Fibroblast of skin of right quadriceps (primary cell): ENCODE results near the gene CRELD2.

Source experiments
- DNase-seq: peaks from one replicate; pipeline ENCODE4 v3.0.0-alpha.2; 2013

Gene CRELD2, protein sequence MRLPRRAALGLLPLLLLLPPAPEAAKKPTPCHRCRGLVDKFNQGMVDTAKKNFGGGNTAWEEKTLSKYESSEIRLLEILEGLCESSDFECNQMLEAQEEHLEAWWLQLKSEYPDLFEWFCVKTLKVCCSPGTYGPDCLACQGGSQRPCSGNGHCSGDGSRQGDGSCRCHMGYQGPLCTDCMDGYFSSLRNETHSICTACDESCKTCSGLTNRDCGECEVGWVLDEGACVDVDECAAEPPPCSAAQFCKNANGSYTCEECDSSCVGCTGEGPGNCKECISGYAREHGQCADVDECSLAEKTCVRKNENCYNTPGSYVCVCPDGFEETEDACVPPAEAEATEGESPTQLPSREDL

DNA sequence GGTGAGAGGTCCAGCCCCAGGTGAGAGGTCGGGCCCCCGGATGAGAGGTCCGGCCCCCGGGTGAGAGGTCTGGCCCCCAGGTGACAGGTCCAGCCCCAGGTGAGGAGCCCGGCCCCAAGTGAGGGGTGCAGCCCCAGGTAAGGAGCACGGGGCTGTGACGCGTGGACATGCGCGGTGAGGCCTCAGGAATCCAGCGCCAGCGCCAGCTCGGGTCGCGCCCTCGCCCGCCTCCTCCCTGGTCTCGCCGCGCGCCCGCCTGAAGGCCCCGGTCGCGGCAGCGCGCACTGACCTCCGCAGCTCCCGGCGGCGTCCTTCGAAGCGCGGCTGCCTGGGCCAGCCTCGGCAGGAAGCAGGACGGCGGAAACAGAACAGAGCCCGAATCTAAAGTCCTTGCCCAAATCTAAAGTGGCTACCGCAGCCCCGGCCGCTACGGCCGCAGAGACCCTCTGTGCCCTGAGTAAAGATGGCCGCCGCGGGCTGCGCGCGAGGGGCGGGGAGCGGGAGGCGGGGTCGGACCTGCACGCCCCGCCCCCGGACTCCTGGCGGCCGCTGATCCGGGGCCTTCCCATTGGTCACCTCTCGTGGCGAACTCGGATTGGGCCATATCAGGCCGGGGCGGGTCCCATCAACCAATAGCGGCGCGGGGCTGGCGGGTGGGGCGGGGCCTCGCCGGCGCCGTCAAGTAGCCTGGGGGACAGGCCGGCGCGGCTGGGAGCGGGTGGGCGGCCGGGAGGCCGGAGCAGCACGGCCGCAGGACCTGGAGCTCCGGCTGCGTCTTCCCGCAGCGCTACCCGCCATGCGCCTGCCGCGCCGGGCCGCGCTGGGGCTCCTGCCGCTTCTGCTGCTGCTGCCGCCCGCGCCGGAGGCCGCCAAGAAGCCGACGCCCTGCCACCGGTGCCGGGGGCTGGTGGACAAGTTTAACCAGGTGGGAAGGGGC is at the start of gene CRELD2, which contains the start of gene ALG12:
Gene CRELD2, plus strand, starts transcription at position 661 of the 937 bp plus-strand sequence. Its CDS starts 136 bp downstream, at position 797.
Gene ALG12, minus strand, starts transcription at position 465 of the 937 bp plus-strand sequence. CDS start 4,673 bp downstream, outside the sequence.
- DNase-seq: peak; percentile 97

DNA sequence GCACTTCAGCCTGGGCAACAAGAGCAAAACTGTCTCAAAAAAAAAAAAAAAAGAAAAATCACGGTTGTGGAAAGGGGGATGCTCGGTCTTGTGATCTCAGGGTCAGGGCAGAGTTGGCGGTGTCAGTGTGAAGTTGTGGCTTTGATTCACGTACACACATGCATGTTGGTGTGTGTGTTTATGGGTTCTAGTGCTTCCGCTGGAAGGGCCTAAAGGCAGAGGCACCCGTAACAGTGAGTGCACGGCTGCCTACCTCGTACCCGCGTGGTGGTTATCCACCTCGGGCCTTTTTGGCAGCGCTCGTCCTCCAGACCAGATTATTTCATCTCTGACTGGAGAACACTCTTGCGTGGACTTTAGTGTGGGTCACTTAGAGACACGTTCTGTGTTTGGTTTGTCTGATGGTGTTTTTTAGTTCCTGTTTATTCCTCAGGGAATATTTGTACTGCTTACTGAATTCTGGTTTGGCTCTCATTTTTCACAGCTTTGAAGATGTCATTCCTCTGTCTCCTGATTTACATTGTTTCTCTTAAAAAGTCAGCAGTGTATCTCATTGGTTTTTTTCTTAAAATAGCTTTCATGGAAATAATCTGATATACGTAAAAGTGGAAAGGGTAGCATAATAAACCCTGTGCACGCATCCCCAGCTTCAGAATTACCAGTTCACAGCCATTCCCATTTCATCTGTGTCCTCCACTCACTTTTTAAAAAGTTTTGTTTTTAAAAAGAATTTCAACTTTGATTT is 49.2 kb upstream of the CRELD2 start:
- no peak for DNase-seq

DNA sequence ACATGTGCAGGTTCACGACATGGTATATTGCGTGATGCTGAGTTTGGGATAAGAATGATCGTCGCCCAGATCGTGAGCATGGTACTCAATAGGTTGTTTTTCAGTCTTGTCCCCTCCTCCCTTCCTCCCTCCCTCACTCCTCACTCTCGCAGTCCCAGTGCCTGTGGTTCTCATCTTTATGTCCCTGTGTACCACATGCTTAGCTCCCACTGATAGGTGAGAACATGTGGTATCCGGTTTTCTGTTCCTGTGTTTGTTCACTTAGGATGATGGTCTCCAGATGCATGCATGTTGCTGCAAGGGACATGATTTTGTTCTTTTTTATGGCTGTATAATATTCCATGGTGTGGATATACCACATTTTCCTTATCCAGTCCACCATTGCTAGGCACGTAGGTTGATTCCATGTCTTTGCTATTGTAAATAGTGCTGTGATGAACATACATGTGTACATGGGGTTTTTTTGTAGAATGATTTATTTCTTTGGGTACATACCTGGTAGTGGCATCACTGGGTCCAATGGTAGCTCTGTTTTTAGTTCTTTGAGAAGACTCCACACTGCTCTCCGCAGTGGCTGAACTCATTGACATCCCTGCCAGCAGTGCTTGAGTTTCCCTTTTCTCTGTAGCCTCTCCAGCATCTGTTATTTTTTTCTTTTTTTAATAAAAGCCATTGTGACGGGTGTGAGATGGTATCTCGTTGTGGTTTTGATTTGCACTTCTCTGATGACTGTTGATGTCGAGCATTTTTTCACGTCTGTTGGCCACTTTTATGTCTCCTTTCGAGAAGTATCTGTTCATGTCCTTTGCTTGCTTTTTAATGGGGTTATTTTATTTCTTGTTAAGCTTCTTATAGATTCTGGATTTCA is 48.4 kb upstream of the CRELD2 start:
- DNase-seq: no peak

DNA sequence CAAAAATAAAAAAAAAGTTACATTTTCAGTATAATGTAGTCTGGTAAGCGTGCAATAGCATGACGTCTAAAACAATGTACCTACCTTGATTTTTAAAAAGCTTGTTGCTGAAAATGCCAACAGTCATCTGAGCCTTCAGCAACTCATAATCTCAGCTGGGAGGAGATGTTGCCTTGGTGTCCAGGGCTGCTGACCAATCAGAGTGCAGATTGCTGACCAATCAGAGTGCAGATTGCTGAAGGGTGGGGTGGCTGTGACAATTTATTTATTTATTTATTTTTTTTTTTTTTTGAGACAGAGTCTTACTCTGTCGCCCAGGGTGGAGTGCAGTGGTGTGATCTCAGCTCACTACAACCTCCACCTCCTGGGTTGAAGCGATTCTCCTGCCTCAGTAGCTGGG is 47.0 kb upstream of the CRELD2 start:
- no peak for DNase-seq

DNA sequence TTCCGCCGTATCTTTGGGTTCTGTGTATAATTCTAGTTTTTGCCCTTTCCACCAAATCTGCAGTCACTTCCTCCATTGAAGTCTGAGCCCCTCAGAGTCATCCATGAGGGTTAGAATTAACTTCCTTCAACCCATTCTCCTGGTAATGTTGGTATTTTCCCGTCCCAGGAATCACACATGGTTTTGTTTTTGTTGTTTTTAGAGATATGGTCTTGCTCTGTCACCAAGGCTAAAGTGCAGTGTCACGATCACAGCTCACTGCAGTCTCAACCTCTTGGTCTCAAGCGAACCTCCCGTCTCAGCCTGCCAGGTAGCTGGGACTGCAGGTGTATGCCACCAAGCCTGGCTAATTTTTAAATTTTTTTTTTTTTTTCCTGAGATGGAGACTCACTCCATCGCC is 46.1 kb upstream of the CRELD2 start:
- no peak for DNase-seq

DNA sequence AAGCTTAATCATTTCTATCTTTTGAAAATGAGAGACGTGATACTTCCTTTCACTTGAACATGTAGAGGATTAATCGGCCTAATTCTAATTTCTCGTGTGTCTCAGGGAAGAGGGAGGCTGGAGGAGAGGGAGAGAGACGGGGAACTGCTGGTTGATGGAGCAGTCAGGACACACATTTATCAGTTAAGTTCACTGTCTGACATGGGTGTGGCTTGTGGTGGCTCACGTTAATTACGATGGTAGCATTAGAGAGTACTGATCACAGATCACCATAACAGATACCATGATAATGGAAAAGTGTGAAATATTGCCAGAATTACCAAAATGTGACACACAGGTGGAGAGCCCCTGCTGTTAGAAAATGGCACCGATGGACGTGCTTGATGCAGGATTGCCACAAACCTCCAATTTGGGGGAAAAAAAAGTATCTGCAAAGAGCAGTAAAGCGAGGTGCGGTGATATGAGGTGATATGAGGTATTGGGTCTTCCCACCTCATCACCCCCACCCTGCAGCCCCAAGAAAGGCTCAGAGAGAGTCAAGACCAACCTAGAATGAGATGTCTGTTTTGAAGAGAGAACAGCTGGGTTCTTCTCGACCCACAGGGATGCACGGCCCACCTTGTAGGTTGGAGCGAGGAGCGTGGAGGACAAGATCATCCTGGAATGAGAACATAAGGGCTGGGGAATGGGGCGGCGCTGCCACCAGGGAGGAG is 45.0 kb upstream of the CRELD2 start:
- DNase-seq: no peak

DNA sequence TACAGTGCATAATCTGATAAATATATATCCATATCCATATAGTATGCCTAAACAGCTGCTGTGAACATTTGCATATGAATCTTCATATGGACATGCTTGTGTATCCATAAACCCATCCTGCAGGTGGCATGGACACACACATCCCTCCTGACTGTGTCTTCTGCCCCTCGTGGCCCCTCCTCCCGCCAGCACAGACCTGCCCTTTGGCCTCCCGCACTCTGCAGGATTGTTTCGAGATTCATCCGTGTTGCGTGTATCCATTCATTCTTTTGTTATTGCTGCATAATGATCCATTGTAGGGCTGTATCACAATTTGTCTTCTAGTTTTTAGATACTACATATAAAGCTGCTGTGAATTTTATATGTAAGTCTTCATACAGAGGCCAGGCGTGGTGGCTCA is 40.8 kb upstream of the CRELD2 start:
- DNase-seq: no peak

DNA sequence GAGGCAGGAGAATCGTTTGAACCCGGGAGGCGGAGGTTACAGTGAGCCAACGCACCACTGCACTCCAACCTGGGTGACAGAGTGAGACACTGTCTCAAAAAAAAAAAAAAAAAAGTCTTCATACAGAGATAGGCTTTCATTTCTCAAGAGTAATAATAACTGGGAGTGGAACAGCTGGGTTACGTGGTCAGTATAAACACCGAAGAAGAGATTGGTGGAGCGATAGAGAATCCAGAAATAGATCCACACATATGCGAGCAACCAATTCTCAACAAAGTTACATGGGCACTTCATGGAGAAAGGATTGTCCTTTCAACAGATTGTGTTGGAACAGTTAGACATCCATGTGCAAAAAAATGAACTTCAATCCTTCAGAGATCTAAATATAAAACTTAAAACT is 40.2 kb upstream of the CRELD2 start:
- DNase-seq: no peak

DNA sequence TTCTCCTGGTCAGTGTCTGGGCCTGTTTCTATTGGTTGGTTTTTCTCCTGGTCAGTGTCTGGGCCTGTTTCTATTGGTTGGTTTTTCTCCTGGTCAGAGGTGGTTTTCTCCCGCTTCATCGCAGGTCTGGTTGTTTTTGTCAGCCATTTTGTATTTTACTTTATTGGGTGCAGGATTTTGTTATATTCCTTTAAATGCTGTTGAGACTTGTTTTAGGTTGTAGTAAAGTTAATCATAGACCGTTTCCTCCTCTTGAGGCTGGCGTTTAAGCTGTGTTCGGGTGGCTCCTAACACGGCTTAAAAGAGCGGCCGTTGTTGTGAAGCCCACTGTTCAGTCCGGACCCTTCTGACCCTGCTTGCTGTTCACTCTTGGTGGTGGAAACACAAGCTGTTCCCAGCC is 38.6 kb upstream of the CRELD2 start:
- no peak for DNase-seq

DNA sequence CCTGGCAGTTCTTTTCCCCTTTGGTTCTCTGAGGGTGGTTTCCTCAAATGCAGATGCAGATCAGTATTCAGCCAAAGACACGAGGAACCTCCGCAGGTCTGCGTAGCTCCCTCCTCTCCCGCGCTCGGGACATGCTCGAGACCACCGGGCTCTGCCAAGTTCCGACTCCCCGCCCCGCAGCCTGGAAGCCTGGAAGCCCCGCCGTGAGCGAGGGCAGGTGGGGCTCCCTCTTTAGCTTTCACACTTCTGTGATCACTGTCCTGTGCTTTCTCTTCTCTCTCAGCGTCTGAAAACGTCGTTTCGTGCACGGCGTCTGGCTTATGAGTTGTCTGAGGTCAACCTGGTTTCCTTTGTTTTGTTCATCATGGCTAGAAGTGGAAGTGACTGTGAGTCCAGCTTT is 38.2 kb upstream of the CRELD2 start:
- DNase-seq: no peak

DNA sequence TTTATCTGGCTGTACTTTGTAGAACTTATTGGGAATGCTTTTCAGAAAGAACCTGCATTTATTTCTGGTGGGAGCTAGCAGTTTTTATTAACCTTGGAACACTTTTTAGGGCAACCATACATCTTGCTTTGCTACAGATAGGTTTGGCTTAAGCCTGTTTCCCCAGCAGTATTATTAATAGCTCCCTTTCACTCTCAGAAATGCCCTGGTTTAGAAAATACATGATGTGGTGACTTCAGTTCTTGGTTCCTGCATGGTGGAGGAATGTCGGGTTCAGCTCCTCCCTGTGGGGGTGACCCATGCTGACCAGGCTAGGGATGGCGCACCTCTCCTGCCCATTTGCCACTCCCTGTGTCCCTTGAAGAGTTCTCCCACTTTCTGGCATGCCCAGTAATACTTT is 36.6 kb upstream of the CRELD2 start:
- DNase-seq: no peak

DNA sequence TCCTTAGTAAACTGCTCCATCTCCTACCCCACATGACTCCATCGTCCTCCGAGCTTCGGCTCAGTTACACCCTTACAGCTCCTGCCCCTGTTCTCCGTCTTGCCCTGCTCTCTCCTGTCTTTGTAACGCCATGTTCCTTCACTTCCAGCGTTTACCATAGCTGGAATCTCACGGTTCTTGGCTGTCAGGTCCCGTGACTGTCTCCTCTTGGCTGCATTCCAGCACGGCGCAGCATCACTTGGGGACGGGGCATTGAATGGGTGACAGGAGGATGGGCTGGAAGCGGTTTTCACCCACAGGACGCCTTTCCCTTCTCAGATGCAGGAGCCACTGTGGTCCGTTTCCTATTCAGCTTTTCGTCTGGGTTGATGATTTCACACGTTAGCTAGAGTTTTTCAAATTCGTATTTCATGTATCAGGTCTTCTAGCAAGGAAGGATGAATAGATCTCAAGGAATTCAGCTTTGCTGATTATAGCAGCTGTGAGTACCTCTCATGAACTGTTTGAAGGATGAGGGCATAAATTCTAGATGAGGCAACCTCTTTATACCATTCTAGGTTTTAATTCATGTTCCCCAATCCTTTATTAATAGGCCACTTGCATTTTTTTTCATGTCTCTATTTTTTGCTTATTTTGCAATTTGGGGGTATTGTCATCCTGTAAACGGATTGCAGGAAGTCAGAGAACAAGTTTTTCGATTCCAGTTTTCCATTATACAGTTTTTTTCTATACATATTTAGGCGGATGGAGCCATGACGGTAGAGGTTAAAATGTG is 35.7 kb upstream of the CRELD2 start:
- no peak for DNase-seq

DNA sequence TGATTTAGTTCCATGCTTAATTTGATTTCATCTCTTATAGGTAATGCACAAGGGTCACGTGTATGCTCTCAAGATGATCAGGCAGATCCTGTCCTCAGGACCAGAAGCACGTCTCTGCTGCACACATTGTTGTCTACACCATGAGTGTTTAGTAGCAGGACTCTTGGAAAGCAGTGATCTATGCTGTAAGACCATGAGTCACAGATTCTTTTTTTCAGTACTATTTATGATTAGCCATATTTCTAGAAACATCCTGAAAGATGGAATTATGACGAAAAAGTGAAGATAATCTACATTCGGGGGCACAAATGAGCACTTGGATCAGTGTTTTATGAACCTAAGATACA is 35.2 kb upstream of the CRELD2 start:
- no peak for DNase-seq

DNA sequence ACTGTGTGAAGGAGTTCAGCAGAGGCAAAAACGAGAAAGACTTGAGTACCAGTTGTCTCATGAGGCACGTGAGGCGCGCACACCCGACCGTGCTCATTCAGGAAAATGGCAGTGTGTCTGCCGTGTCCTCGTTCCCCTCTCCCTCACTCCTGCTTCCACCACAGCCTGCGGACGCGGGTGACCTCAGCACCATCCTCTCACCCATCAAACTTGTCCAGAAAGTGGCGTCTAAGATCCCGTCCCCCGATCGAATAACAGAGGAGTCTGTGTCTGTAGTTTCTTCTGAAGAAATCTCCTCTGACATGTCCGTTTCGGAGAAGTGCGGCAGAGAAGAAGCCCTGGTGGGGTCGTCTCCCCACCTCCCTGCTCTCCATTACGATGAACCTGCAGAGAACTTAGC is 34.4 kb upstream of the CRELD2 start:
- DNase-seq: no peak

DNA sequence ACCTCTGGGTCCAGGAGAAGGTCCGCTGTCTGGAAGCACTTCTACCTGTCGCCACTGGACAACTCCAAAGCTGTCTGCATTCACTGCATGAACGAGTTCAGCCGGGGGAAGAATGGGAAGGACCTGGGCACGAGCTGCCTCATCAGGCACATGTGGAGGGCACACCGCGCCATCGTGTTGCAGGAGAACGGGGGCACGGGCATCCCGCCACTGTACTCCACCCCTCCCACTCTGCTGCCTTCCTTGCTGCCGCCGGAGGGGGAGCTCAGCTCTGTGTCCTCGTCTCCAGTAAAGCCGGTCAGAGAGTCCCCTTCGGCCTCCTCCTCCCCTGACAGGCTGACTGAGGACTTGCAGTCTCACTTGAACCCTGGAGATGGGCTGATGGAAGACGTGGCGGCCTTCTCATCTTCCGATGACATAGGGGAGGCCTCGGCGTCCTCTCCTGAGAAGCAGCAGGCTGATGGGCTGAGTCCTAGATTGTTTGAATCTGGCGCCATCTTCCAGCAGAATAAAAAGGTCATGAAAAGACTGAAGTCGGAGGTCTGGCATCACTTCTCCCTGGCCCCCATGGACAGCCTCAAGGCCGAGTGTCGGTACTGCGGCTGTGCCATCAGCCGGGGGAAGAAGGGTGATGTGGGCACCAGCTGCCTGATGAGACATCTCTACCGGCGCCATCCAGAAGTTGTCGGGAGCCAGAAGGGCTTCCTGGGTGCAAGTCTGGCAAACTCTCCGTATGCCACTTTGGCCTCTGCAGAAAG is 33.8 kb upstream of the CRELD2 start:
- DNase-seq: no peak

DNA sequence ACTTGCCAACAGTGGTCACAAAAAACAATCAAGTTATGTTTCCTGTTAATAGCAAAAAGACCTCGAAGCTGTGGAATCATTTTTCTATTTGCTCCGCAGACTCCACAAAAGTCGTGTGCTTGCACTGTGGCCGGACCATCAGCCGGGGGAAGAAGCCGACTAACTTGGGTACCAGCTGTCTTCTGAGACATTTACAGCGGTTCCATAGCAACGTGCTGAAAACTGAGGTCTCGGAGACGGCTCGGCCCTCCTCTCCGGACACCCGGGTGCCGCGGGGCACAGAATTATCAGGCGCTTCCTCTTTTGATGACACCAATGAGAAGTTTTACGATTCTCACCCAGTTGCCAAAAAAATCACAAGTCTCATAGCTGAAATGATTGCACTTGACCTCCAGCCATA is 33.2 kb upstream of the CRELD2 start:
- no peak for DNase-seq

DNA sequence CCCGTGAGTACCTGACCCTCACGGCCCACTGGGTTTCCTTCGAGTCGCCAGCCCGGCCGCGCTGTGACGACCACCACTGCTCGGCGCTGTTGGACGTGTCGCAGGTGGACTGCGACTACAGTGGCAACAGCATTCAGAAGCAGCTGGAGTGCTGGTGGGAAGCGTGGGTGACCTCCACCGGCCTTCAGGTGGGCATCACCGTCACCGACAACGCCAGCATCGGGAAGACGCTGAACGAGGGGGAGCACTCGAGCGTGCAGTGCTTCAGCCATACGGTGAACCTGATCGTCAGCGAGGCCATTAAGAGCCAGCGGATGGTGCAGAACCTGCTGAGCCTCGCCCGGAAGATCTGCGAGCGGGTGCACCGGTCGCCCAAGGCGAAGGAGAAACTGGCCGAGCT is 32.6 kb upstream of the CRELD2 start:
- no peak for DNase-seq

DNA sequence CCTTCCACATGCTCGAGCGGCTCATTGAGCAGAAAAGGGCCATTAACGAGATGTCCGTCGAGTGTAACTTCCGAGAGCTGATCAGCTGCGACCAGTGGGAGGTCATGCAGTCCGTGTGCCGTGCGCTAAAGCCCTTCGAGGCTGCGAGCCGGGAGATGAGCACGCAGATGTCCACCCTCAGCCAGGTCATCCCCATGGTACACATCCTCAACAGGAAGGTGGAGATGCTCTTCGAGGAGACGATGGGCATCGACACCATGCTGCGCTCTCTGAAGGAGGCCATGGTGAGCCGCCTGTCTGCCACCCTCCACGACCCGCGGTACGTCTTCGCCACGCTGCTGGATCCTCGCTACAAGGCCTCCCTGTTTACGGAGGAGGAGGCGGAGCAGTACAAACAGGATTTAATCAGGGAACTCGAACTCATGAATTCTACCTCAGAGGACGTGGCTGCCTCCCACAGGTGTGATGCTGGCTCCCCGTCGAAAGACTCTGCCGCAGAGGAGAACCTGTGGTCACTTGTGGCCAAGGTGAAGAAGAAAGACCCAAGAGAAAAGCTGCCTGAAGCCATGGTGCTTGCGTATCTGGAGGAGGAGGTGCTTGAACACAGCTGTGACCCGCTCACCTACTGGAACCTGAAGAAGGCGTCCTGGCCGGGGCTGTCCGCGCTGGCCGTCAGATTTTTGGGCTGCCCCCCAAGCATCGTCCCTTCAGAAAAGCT is 31.9 kb upstream of the CRELD2 start:
- no peak for DNase-seq

DNA sequence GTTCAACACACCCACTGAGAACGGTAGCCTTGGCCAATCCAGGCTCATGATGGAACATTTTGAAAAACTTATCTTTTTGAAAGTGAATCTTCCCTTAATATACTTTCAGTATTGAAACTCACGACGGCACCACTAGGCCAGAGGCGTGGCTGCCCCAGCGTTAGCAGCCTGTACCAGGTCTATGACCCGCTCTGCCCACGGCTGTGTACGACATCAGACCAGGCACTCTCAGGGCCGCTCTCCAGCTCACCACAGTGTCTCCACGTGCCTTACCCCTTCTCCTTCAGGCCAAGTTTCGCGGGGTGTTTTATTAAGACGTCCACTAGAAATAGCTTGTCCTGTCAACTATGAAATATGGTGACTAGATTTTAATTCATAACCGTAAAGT is 31.4 kb upstream of the CRELD2 start:
- no peak for DNase-seq
